Gastroesophageal sphincter (tissue), 4 donors: ENCODE data around the gene SARM1. TPM values are rescaled to one million over a fixed set of nuclear protein-coding genes. Genes with fewer than 3 reads are reported as not detected.

Source experiments
- ATAC-seq: fragments of 150-250 bp; one replicate; pipeline ENCODE4 v1.9.1; 2016; ENCODE audit warnings: mild to moderate bottlenecking, moderate library complexity
- H3K27ac ChIP-seq, 4 donors: fragments of 200-600 bp; sonication (generic) in 3 of 4; 1 replicate in 3 of 4; 2 replicates in 1 of 4; pipeline ENCODE4 v1.5.1; 2016 to 2019
- H3K27me3 ChIP-seq: fragments of 200-600 bp; sonication (generic); one replicate; pipeline ENCODE4 v1.5.1; 2019
- H3K36me3 ChIP-seq, 2 donors: fragments of 200-600 bp; sonication (generic); one replicate each; pipeline ENCODE4 v1.5.1; 2019; ENCODE audit warnings: control low read depth in 1 of 2
- H3K4me1 ChIP-seq, 3 donors: fragments of 200-600 bp; sonication (generic); 1 replicate in 2 of 3; 2 replicates in 1 of 3; pipeline ENCODE4 v1.5.1; 2016 to 2019; ENCODE audit warnings: control low read depth in 2 of 3
- H3K4me3 ChIP-seq, 2 donors: fragments of 200-600 bp; sonication (generic); one replicate each; pipeline ENCODE4 v1.5.1; 2019; ENCODE audit warnings: mild to moderate bottlenecking in 1 of 2, moderate library complexity in 1 of 2
- H3K9me3 ChIP-seq, 3 donors: fragments of 200-600 bp; sonication (generic); one replicate each; pipeline ENCODE4 v1.5.1; 2017 to 2019; ENCODE audit warnings: control low read depth in 2 of 3
- EP300 ChIP-seq: sonication (generic); formaldehyde crosslinking; IDR thresholded peaks from one replicate; pipeline ENCODE4 v1.6.1; 2017; ENCODE audit warnings: antibody characterized with exemption, mild to moderate bottlenecking
- POLR2A ChIP-seq, 2 donors: fragments of 450-650 bp; IDR thresholded peaks; one replicate each; pipeline ENCODE4 v1.6.1; 2017; ENCODE audit warnings: antibody characterized with exemption in 2 of 2, mild to moderate bottlenecking in 2 of 2, moderate library complexity in 1 of 2
- POLR2AphosphoS5 ChIP-seq: sonication (generic); formaldehyde crosslinking; IDR thresholded peaks from one replicate; pipeline ENCODE4 v1.6.1; 2017; ENCODE audit warnings: antibody characterized with exemption
- WGBS, 2 donors: methylation state at CpG; one replicate each; pipeline ENCODE4 v1.1.5; 2018; ENCODE audit warnings: low coverage in 1 of 2; 5-methylcytosine and 5-hydroxymethylcytosine counted together
- total RNA-seq, 4 donors: library from RNA; depleted of rRNA; stranded (reverse); fragments of >200 nt; gene quantifications; one replicate each; pipeline ENCODE4 v1.1.0, GENCODE V29; 2016
- TF ChIP-seq, protein P1 (sequence below), 4 experiments: fragments of 200-600 bp in 2 of 4; fragments of 450-650 bp in 2 of 4; sonication (generic) in 1 of 4; IDR thresholded peaks; one replicate each; pipeline ENCODE4 v1.5.1; 2017 to 2019; ENCODE audit warnings: antibody characterized with exemption in 4 of 4, mild to moderate bottlenecking in 2 of 4, moderate library complexity in 2 of 4

Gene SARM1
- total RNA-seq, result 10 to 100 TPM in 3 of 4 donors, 1 to 10 TPM in 1; 9.0 to 26.2 (median 20.6) TPM

DNA sequence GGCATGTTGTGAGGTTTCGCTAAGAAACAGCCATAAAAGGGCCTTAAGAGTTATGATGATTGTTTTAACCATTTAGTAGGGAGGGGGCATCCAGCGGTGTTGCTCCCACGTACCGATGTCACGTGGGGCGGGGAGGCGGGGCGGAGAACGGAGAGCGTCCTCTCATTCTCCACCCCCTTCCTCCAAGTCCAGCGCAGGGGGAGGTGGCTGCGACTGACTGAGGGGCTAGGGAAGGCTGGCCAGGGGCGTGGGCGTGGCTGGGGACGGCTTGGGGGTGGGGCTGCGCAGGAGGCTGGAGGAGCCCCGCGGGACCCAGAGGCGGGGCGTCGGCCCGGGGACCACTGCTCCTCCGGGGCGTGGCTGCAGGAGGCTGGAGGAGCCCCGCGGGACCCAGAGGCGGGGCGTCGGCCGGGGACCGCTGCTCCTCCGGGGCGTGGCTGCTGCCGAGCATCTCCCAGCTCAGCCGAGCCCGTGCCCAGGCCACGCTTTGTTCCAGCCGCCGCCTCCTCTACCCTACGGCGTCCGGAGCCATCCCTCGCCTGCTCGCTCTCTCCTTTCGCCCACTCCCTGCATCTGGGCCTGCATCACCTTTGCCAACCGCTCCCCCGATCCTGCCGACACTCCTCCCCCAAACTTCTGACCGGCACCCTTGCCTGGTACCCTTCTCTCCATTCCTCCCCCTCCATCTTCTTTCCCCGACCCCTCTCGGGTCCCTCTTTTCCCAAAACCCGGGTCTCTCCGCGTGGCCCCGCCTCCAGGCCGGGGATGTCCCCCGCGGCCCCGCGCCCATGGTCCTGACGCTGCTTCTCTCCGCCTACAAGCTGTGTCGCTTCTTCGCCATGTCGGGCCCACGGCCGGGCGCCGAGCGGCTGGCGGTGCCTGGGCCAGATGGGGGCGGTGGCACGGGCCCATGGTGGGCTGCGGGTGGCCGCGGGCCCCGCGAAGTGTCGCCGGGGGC lies at the start of gene SARM1:
Gene SARM1 (plus strand): TSS at position 450 of the 958 bp plus-strand sequence. CDS start 339 bp downstream, at position 789.
- WGBS, 2 donors, result 1% methylated on average over 22 to 24 of the region's 80 CpGs

GRCh38 chr17:28324267-28324745 lies 47.2 kb upstream of the SARM1 start:
- no peak for TF ChIP-seq EP300
- TF ChIP-seq POLR2A (IDR thresholded peaks at IDR 0.05), result no peak
- no peak for TF ChIP-seq POLR2AphosphoS5
- TF ChIP-seq, protein P1, sequence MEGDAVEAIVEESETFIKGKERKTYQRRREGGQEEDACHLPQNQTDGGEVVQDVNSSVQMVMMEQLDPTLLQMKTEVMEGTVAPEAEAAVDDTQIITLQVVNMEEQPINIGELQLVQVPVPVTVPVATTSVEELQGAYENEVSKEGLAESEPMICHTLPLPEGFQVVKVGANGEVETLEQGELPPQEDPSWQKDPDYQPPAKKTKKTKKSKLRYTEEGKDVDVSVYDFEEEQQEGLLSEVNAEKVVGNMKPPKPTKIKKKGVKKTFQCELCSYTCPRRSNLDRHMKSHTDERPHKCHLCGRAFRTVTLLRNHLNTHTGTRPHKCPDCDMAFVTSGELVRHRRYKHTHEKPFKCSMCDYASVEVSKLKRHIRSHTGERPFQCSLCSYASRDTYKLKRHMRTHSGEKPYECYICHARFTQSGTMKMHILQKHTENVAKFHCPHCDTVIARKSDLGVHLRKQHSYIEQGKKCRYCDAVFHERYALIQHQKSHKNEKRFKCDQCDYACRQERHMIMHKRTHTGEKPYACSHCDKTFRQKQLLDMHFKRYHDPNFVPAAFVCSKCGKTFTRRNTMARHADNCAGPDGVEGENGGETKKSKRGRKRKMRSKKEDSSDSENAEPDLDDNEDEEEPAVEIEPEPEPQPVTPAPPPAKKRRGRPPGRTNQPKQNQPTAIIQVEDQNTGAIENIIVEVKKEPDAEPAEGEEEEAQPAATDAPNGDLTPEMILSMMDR (IDR thresholded peaks at IDR 0.05), result no peak

More for the DNA sequence above, at the start of gene SARM1:
- peak within 1 kb of the TSS; percentile 29 to 85 (median 84) for H3K27ac ChIP-seq
- H3K36me3 ChIP-seq, result peaks cover 0 to 11% of the 10 kb centered on the region in 2 donors
- H3K9me3 ChIP-seq, result no peaks in the 10 kb centered on the region
- TF ChIP-seq EP300 (no peak), POLR2A (IDR thresholded peaks at IDR 0.05) (no peak), POLR2AphosphoS5 (peak; percentile 14)
- peak; percentile 90 for ATAC-seq
- H3K4me3 ChIP-seq, result peak within 1 kb of the TSS; percentile 41 to 72
- H3K27me3 ChIP-seq, result no peaks in the 10 kb centered on the region
- peaks cover 0 to 36% (median 13%) of the 10 kb centered on the region in 3 donors for H3K4me1 ChIP-seq

DNA sequence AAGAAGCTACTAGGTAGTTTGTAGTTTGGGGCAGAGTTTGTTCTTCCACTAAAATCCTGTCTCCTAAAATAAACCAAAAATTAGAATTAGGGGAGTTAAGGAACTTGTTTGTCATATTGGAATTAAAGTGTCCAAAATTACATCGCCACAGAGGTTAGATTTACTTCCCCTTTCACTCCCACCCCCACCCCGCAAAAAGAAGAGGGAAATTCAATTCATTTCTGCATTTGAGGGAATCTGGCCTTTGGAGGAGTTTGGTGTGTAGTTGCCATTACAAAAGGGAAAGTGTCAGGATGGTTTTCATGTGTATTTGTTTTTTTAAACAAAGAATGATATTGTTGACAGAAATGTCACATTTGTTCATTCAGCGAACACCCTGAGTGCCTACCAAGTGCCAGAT lies 46.7 kb upstream of the SARM1 start:
- peaks cover 0 to 6% (median under 1%) of the 10 kb centered on the region in 3 donors for H3K4me1 ChIP-seq
- H3K27me3 ChIP-seq, result no peaks in the 10 kb centered on the region
- H3K27ac ChIP-seq, result no peak overlapping the region
- 81 to 85% methylated on average over 3 of the region's 3 CpGs for WGBS, 2 donors
- no peak overlapping the region for H3K4me3 ChIP-seq
- no peak for ATAC-seq
- TF ChIP-seq POLR2AphosphoS5 (no peak), EP300 (no peak)
- TF ChIP-seq, protein P1 (IDR thresholded peaks at IDR 0.05), result no peak
- H3K36me3 ChIP-seq, result peaks cover 0 to 37% of the 10 kb centered on the region in 2 donors
- H3K9me3 ChIP-seq, result no peaks in the 10 kb centered on the region

More at GRCh38 chr17:28324267-28324745, 47.2 kb upstream of the SARM1 start:
- Histone ChIP-seq H3K4me3 (no peak overlapping the region), H3K27ac (no peak overlapping the region), H3K9me3 (no peaks in the 10 kb centered on the region), H3K4me1 (peaks cover 0 to 11% (median 3%) of the 10 kb centered on the region in 3 donors), H3K27me3 (no peaks in the 10 kb centered on the region), H3K36me3 (peaks cover 0 to 32% of the 10 kb centered on the region in 2 donors)
- 87% methylated on average over 3 to 5 of the region's 5 CpGs for WGBS, 2 donors
- no peak for ATAC-seq

DNA sequence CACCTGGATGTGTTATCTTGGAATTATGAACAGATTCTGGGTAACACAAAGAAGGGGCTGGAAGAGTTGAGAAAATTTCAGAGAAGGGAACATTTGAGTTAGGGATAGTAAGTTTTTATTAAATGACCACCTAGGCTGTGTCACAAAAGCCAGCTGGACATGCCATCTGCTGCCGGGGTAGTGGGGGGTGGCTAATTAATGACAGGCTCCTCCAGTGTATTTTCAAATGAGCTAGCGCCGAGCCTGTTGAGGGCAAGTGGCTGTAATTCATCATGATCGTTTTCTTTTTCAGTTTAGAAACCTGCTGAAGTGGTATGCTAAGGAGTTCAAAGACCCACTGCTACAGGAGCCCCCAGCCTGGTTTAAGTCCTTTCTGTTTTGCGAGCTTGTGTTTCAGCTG lies 46.3 kb upstream of the SARM1 start:
- Histone ChIP-seq H3K27me3 (no peaks in the 10 kb centered on the region), H3K9me3 (no peaks in the 10 kb centered on the region), H3K4me1 (peaks cover 0 to 2% (median 0%) of the 10 kb centered on the region in 3 donors), H3K27ac (no peak overlapping the region), H3K36me3 (peaks cover 0 to 42% of the 10 kb centered on the region in 2 donors), H3K4me3 (no peak overlapping the region)
- 38 to 44% methylated on average over 5 of the region's 5 CpGs for WGBS, 2 donors
- ATAC-seq, result no peak
- TF ChIP-seq, protein P1 (IDR thresholded peaks at IDR 0.05), result no peak
- TF ChIP-seq POLR2A (IDR thresholded peaks at IDR 0.05), result no peak
- TF ChIP-seq POLR2AphosphoS5, result no peak
- TF ChIP-seq EP300, result no peak

GRCh38 chr17:28326114-28326513 lies 45.4 kb upstream of the SARM1 start:
- peaks cover 0 to 51% of the 10 kb centered on the region in 2 donors for H3K36me3 ChIP-seq
- H3K4me3 ChIP-seq, result no peak overlapping the region
- TF ChIP-seq POLR2AphosphoS5 (no peak), EP300 (no peak), POLR2A (IDR thresholded peaks at IDR 0.05) (no peak)
- TF ChIP-seq, protein P1 (IDR thresholded peaks at IDR 0.05), result no peak
- H3K4me1 ChIP-seq, result no peaks in the 10 kb centered on the region
- no peak for ATAC-seq
- H3K9me3 ChIP-seq, result no peaks in the 10 kb centered on the region
- 50 to 75% methylated on average over 1 to 7 of the region's 7 CpGs for WGBS, 2 donors
- H3K27me3 ChIP-seq, result no peaks in the 10 kb centered on the region
- H3K27ac ChIP-seq, result no peak overlapping the region
